Right lobe of liver (tissue), 6 donors: Measurements from ENCODE around the gene TRAF6. TPM values are rescaled to one million over a fixed set of nuclear protein-coding genes. Genes with fewer than 3 reads are reported as not detected.
"Not testable (repeated sequence)": the region's sequence is repeated elsewhere in the genome, so short reads cannot be mapped to it uniquely, and the experiment has no call there.

Experiments
- ATAC-seq, 4 donors: fragments of 200-7000 bp; cut with Tn5 transposase; one replicate each; pipeline ENCODE4 v1.9.1; 2020; ENCODE audit warnings: mild to moderate bottlenecking in 4 of 4, moderate library complexity in 4 of 4
- DNase-seq, 3 donors: peaks; one replicate each; pipeline ENCODE4 v3.0.0-alpha.2; 2020
- H3K27ac ChIP-seq, 3 donors: fragments of 200-600 bp; one replicate each; pipeline ENCODE4 v1.8.0; 2022
- H3K27me3 ChIP-seq, 2 donors: fragments of 200-600 bp; one replicate each; pipeline ENCODE4 v1.8.0; 2022
- H3K36me3 ChIP-seq, 4 donors: fragments of 200-600 bp; sonication (generic) in 1 of 4; one replicate each; pipeline versions ENCODE4 v1.5.1 to v1.8.0; 2017 to 2022; ENCODE audit warnings: control low read depth in 1 of 4
- H3K4me1 ChIP-seq, 4 donors: fragments of 200-600 bp; sonication (generic) in 1 of 4; one replicate each; pipeline versions ENCODE4 v1.5.1 to v1.8.0; 2017 to 2022; ENCODE audit warnings: control low read depth in 1 of 4
- H3K4me3 ChIP-seq, 3 donors: fragments of 200-600 bp; one replicate each; pipeline ENCODE4 v1.8.0; 2022
- H3K9me3 ChIP-seq, 4 donors: fragments of 200-600 bp; sonication (generic) in 1 of 4; one replicate each; pipeline versions ENCODE4 v1.5.1 to v1.8.0; 2017 to 2022; ENCODE audit warnings: control low read depth in 1 of 4
- POLR2A ChIP-seq: fragments of 450-650 bp; IDR thresholded peaks from one replicate; pipeline ENCODE4 v1.6.1; 2017; ENCODE audit warnings: antibody characterized with exemption, mild to moderate bottlenecking
- WGBS: methylation state at CpG from one replicate; pipeline ENCODE4 v1.1.6; 2018; ENCODE audit warnings: low coverage, low lambda C conversion rate; ENCODE audit not compliant: insufficient coverage; ENCODE audit errors: missing lambda C conversion rate; 5-methylcytosine and 5-hydroxymethylcytosine counted together
- intact Hi-C, 2 donors: fragments of 100-400 bp; cut with DNase I; formaldehyde crosslinking; loops; one replicate each; pipeline versions ENCODE4 v1.11.2 to v1.14.1; 2022
- total RNA-seq, 6 experiments: library from RNA; depleted of rRNA in 2 of 6; stranded (reverse); fragments of >200 nt in 2 of 6; fragmentation: NEBNext Ultra II Directional in 3 of 6; extraction: Animal tissue kit (Norgen Biotek cat#: 25700) in 3 of 6; gene quantifications; one replicate each; pipeline versions ENCODE4 v1.1.0 to v1.2.4, GENCODE V29; 2016 to 2023
- TF ChIP-seq, protein P1 (sequence below), 4 donors: fragments of 200-600 bp in 3 of 4; fragments of 450-650 bp in 1 of 4; IDR thresholded peaks; one replicate each; pipeline versions ENCODE4 v1.5.1 to v1.8.0; 2016 to 2022; ENCODE audit warnings: antibody characterized with exemption in 4 of 4, mild to moderate bottlenecking in 2 of 4
- donor health status: DM: no; HTN: yes; CAD: no.
- donor health status: DM: no; HTN: no; CAD: no.
- donor health status: DM: no; HTN: no; CAD: no.
- donor health status: DM: no; HTN: yes; CAD: no.
- donor health status: DM: no; HTN: yes; CAD: no.

Gene TRAF6
- total RNA-seq, 6 experiments from 2014 or later, result 4.9 to 7.4 (median 6.7) TPM

DNA sequence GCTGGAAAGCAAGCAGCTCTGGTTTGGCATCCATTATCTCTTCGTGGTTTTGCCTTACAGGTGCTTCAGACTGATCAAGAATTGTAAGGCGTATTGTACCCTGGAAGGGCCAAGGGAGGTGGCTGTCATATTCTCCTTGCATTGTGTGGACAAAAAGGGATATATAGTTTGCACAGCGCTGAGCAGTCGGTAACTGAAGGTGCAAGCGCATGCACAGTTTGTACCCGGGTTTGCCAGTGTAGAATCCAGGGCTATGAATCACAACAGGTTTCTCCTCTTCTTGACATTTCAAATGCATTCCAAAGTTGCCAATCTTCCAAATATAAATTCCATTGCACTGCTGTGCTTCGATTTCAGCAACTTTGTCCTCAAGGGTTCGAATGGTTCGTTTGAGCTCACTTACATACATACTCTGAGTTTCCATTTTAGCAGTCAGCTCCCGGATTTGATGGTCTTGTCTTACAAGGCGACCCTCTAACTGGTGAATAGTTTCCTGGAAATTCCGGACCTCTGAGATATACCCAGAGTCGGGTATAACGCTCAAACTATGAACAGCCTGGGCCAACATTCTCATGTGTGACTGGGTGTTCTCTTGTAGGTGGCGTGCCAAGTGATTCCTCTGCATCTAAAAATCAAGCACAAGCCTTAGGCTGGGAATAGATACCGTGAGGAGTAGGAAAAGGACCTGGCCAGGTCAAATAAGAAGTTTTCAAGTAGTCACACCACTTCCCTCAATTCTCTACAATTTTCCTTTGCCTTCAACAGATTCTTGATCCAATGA is 19.9 kb downstream of the TRAF6 start:
- H3K36me3 ChIP-seq, result peaks cover 0 to 79% (median 7%) of the 10 kb centered on the region in 4 donors
- no peaks in the 10 kb centered on the region for H3K4me1 ChIP-seq
- no peak overlapping the region for H3K4me3 ChIP-seq
- ATAC-seq, result no peak
- no peak for TF ChIP-seq POLR2A
- TF ChIP-seq, protein P1, sequence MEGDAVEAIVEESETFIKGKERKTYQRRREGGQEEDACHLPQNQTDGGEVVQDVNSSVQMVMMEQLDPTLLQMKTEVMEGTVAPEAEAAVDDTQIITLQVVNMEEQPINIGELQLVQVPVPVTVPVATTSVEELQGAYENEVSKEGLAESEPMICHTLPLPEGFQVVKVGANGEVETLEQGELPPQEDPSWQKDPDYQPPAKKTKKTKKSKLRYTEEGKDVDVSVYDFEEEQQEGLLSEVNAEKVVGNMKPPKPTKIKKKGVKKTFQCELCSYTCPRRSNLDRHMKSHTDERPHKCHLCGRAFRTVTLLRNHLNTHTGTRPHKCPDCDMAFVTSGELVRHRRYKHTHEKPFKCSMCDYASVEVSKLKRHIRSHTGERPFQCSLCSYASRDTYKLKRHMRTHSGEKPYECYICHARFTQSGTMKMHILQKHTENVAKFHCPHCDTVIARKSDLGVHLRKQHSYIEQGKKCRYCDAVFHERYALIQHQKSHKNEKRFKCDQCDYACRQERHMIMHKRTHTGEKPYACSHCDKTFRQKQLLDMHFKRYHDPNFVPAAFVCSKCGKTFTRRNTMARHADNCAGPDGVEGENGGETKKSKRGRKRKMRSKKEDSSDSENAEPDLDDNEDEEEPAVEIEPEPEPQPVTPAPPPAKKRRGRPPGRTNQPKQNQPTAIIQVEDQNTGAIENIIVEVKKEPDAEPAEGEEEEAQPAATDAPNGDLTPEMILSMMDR (IDR thresholded peaks at IDR 0.05), result no peak
- no peak overlapping the region for H3K27ac ChIP-seq
- intact Hi-C loops, result no loop called here
- H3K9me3 ChIP-seq, result no peaks in the 10 kb centered on the region
- H3K27me3 ChIP-seq, result no peaks in the 10 kb centered on the region
- no peak for DNase-seq
- 87% methylated on average over 13 of the region's 16 CpGs for WGBS

DNA sequence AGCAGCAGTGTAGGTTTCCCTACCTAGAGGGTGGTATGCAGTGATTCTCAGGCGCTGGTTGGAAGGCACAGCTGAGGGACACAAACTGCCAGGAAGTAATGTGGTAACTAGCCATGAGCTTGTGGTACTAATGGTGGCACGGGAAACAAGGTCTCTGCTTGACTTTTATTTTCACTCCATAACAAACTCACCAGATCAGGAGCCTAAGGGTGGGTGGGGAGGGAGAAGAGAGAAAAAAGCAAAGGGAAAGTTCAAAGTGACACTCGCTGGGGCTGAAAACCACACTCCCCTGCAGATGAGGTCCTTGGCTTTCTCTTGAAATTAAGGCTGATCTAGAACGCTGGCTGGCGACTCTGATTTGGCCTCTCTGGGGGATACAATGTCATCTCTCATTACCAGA is 22.0 kb downstream of the TRAF6 start:
- Histone ChIP-seq H3K27me3 (no peaks in the 10 kb centered on the region), H3K9me3 (no peaks in the 10 kb centered on the region), H3K27ac (peak overlapping the region in 1 of 3 donors; percentile 26), H3K4me3 (no peak overlapping the region), H3K36me3 (peaks cover 0 to 65% (median 7%) of the 10 kb centered on the region in 4 donors), H3K4me1 (no peaks in the 10 kb centered on the region)
- no peak for DNase-seq
- 41% methylated on average over 4 of the region's 5 CpGs for WGBS
- TF ChIP-seq, protein P1 (IDR thresholded peaks at IDR 0.05), result no peak
- TF ChIP-seq POLR2A, result no peak
- peak in 1 of 4 donors; percentile 21 for ATAC-seq
- intact Hi-C loops, result no loop called here

DNA sequence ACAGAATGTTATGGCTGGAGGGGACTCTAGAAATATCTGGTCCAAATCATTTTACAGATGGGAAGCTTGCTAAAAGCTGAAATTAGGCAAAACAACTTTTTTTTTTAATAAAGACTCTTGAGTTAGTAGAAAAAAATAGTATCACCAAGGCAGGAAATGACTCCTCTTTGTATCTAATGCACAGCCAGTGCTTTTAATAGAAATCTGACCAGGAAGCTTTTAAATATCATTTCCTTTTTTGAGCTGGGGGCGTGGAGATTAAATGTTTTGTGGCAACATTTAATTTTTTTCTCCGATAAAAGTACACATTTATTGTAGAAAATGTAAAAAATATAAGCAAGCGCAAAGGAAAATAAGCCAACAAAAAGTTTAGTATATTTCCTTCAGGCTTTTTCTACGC is 22.5 kb downstream of the TRAF6 start:
- peak overlapping the region in 1 of 3 donors; percentile 26 for H3K27ac ChIP-seq
- TF ChIP-seq POLR2A, result no peak
- TF ChIP-seq, protein P1 (IDR thresholded peaks at IDR 0.05), result no peak
- DNase-seq (no peak), ATAC-seq (peak in 3 of 4 donors; percentile 35 to 56 (median 36))
- H3K9me3 ChIP-seq, result no peaks in the 10 kb centered on the region
- intact Hi-C loops, result no loop called here
- no peaks in the 10 kb centered on the region for H3K27me3 ChIP-seq
- no peaks in the 10 kb centered on the region for H3K4me1 ChIP-seq
- H3K4me3 ChIP-seq, result no peak overlapping the region
- H3K36me3 ChIP-seq, result peaks cover 0 to 65% (median 7%) of the 10 kb centered on the region in 4 donors
- WGBS, result 53% methylated on average over 4 of the region's 4 CpGs

DNA sequence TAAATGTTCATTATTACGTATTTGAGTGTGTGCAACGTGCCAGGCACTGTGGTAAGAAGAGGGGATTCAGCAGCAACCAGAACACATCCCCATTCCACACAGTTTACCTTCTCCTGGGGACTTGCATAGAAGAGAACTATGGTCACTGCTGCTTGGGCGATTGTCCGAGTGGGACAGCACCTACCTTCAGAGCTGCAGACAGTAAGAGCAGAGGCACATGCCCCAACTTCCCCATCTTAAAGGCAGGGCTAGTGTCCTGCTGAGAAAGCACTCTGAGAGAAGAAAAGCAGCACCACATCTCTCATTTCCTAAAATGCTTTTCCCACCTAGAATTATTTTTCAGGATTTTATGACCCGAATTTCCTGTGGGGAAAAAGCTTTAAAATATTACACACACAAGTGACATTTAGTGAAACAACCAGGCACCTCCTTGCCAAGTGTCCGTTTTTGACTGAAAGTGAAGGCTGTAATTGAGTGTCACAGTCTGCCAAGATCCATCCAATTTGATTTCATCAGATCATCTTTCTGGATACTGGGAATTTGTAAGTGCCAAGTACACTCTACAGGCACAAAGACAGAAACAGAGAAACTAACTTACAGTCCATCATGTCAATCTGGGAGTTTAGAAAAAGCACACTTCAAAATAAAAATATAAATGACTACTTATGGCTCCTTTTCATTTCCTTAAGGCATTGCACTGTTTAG is 24.6 kb downstream of the TRAF6 start:
- DNase-seq (no peak), ATAC-seq (peak in 3 of 4 donors; percentile 44 to 56 (median 45))
- intact Hi-C loops, result no loop called here
- TF ChIP-seq POLR2A, result no peak
- TF ChIP-seq, protein P1 (IDR thresholded peaks at IDR 0.05), result no peak
- H3K27me3 ChIP-seq, result no peaks in the 10 kb centered on the region
- peaks cover 0 to 49% (median 7%) of the 10 kb centered on the region in 4 donors for H3K36me3 ChIP-seq
- 65% methylated on average over 4 of the region's 6 CpGs for WGBS
- H3K27ac ChIP-seq, result no peak overlapping the region
- no peaks in the 10 kb centered on the region for H3K4me1 ChIP-seq
- no peak overlapping the region for H3K4me3 ChIP-seq
- H3K9me3 ChIP-seq, result no peaks in the 10 kb centered on the region

DNA sequence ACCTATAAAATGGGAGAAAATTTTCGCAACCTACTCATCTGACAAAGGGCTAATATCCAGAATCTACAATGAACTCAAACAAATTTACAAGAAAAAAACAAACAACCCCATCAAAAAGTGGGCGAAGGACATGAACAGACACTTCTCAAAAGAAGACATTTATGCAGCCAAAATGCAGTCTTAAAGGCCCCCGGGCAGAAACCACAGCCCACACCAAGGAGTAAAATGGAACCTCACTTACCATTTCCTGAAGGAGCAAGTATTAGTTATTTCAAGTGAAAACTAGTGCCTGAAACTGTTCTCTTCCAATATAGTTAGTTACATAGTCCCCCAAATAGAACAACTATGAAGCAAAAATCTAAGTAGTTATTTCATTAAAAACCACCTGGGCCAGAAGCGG is 27.0 kb downstream of the TRAF6 start:
- WGBS, result 78% methylated on average over 3 of the region's 4 CpGs
- H3K9me3 ChIP-seq, ATAC-seq, H3K4me1 ChIP-seq, DNase-seq, H3K4me3 ChIP-seq, H3K27me3 ChIP-seq, H3K27ac ChIP-seq, intact Hi-C loops: not testable (repeated sequence)
- peaks cover 0 to 26% (median 2%) of the 10 kb centered on the region in 4 donors for H3K36me3 ChIP-seq
